GM18520 (cell line): ENCODE measurements around the gene ELFN2.
"Not testable (repeated sequence)": the region's sequence is repeated elsewhere in the genome, so short reads cannot be mapped to it uniquely, and the experiment has no call there.

Experiments
- ATAC-seq: cut with Tn5 transposase; IDR thresholded peaks from one replicate; pipeline ENCODE4 v1.9.1; 2021; ENCODE audit not compliant: unreplicated experiment

The ELFN2 gene

DNA sequence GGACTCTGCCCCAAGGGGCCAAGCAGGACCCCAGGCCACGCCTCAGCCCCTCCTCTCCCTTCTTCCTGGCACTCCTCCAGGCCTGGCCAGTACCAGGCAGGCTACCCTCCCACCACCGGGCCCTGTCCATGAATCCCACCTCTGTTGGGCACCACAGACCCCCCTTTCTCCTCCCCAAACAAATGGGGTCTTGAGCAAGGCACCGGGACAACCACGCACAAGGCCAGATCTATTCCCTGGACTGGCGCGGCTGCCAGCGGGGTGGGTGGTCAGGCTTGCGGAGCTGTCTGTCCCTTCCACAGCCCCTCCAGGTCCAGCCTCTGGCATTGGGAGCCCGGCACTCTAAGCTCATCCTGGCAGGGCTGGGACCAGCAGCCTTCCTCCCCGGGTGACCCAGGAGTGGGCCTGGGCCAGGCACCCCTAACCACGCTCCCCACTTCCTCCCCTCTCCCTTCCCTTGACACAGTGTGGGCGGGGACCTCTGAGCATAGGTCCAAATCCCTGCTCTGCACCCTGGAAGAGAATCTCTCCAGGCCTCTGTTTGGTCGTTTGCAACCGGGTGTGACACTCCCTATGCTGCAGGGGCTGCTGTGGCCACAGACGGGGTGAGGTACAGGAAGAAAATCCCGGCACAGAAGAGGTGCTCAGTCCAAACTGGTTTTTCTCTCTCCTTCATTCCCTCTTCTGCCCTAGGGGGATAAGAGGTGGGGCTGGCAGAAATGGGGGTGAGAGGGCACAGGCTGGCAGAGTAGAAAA lies 14.6 kb downstream of the ELFN2 start:
- no peak for ATAC-seq

DNA sequence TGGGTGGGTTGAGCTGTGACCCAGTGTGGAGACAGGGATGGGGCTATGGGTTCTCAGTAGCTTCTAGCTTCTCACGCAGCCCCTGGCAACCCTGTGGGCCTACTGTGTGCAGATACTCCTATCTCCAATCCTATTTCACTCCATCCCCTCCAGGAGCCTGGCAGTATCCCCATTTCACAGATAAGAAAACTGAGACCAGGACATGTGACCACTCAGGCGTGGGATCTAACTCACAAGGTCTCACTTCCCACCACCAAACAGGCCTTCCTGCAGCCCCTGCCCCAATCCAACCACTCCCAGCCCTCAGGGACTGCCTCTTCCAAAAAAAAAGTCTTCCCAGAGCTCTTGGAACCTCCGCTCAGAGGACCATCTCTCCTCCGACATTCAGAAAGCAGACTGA lies 15.6 kb downstream of the ELFN2 start:
- no peak for ATAC-seq

DNA sequence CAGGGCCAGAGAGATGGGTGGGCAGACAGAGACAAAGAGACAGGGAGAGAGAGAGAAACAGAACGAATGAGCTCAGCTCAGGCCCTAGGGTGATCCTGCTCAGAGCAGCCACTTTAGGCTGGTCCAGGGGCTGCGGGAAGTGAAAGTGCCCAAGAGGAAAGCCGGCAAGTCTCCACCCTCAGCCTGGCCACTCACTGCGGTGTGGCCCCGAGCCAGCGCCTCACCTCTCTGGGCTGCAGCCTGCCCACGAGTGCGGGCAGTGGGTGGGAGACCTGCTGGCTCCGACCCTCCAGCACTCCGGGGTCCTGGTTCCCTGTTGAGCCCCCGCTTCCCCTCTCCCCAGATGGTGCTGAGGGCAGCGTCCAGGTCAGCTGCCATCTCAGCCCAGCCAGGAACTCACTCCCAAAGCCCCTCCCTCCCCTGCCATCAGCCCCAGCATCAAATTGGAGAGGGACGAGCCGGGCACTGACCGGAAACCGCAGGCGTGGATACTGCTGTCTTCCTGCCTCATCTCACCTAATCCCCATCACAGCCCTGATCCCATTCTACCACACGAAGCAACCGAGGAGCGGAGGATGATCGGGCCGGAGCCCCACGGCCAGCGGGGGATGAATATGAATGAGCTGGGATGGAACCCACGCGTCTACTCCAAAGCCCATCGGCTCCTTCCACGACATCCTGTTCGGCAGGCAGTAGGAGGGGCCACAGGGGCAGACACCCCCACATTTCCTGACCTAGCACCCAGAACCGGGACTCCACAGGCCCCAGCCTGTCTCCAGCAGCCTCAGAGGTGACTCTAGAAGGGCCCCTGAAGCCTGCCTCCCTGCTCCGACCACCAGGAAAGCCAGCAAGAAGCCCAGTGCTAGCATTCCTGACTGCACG lies 16.9 kb downstream of the ELFN2 start:
- no peak for ATAC-seq

GRCh38 chr22:37409459-37410050 lies 17.7 kb downstream of the ELFN2 start:
- ATAC-seq: no peak

GRCh38 chr22:37409031-37409430 lies 18.2 kb downstream of the ELFN2 start:
- ATAC-seq: no peak

GRCh38 chr22:37407856-37408255 lies 19.4 kb downstream of the ELFN2 start:
- ATAC-seq: no peak

- no peak for ATAC-seq
Measured at GRCh38 chr22:37406441-37407235, 20.6 kb downstream of the ELFN2 start.

DNA sequence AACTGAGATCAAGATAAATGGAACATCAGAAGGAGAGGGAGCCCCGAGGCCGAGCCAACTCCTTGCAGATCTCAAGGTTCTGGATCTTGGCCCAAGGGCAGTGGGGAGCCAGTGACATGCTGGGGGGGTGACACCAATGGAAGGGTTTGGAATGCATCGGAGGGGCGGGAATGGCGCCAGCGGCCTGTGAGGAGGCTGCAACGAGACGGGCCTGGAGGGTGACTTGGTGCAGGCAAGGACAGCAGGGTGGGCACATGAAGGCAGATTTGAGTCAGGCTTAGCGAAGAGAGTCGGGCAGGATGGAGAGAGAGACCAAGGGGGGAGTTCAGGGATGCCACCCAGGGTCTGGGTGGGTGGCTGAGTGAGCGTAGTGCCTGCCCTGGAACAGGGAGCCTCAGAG lies 23.2 kb downstream of the ELFN2 start:
- no peak for ATAC-seq

- ATAC-seq: no peak
Measured at GRCh38 chr22:37403267-37403960, 23.9 kb downstream of the ELFN2 start.

DNA sequence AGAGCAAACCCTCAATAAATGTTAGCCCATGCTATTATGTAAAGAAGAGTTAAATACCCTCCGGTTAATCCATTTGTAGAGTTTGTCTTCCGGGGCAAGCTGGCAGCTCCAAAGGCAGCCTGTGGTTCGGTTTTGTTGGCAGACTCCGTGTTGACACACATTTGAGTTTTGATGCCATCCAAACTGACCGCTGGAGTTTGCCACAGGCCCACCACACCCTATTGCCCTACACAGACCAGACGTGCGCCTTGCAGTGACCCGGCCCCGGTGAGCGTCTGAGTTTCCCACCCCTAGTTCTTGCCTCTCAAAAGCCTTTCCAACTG lies 25.1 kb downstream of the ELFN2 start:
- no peak for ATAC-seq

DNA sequence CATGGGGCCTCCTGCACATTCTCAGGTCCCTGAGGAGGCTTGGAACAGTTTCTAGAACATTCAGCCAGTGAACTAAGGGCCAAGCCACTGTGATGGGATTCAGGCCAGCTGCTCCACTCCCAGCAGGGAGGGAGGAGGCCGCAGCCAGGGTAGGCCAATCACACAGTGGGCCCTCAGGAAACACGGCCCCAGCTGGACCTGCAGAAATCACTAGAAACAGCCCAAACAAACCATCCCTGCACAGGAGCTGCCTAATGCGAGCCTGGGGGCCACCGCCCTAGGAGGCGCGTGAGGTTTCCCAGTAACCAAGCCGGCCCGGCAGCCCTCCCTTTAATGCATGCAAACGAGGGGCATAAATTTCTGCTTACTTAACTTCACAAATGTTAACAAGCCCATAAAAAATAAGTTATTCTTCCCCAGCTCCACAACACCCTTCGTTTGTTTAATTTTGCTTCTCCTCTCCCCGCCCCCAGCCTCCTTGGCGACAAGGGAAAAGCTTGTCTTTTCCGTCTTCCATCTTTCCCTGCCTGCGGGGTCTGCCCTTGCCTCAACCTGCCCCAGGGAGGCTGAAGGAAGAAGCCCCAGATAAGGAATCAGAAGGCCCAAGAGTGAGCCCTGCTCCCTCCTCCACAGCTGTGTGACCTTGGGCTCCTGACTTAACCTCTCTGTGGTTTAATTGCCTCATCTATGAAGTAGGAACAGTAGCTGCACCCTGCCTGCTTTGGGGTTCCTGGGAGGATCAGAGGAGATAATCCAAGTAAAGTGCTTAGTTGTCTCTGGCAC lies 25.7 kb downstream of the ELFN2 start:
- no peak for ATAC-seq

GRCh38 chr22:37400719-37401118 lies 26.6 kb downstream of the ELFN2 start:
- no peak for ATAC-seq

- not testable (repeated sequence) for ATAC-seq
Measured at GRCh38 chr22:37399457-37399856, 27.8 kb downstream of the ELFN2 start.

- no peak for ATAC-seq
Measured at GRCh38 chr22:37397226-37397625, 30.1 kb downstream of the ELFN2 start.

DNA sequence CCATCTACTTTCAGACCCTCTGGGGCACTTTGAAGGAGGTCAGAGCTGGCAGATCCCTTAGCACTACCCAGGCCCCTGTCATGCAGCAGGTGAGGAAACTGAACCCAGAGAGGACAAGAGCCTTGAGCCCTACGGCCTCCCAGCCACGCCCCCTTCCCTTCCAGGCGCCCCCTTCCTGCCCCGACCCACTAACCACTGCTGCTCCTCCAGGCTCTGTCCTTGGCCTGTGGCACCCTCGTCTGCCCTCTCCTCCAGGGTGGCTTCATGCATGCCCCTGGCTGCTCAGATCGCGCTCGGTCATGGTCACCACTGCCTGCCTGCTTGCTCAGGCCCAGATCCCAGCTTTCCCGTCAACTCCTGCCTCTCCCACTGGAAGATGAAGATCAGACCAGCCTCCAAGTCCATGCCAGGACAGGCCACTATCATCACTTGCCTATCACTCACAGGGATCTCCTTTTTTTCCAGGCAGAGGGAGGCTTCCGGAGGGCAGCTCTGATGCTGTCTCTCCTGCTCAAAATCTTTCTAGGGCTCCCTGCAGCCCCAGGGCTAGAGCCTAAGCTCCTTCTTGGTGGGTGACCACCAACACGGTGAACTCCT lies 30.7 kb downstream of the ELFN2 start:
- ATAC-seq: no peak

DNA sequence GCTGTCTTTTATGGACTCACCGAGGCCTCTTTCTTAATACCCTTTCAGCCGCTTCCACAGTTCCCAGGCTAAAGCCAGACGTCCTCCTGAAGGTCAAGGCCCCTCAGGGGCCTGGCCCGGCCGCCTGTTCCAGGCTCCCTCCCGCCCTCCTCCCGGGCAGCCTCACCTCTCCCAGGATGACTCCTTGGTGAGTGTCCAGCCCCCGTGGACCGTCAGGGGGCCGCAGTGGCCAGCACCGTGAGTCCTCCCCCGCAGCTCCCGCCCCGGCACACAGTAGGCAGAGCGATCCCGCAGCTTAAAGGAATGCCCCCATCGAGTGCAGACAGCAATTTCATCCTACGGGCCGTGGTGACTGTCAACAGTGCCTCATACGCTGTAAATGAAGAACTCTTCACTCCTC lies 32.9 kb downstream of the ELFN2 start:
- no peak for ATAC-seq

GRCh38 chr22:37393746-37394145 lies 33.5 kb downstream of the ELFN2 start:
- no peak for ATAC-seq

DNA sequence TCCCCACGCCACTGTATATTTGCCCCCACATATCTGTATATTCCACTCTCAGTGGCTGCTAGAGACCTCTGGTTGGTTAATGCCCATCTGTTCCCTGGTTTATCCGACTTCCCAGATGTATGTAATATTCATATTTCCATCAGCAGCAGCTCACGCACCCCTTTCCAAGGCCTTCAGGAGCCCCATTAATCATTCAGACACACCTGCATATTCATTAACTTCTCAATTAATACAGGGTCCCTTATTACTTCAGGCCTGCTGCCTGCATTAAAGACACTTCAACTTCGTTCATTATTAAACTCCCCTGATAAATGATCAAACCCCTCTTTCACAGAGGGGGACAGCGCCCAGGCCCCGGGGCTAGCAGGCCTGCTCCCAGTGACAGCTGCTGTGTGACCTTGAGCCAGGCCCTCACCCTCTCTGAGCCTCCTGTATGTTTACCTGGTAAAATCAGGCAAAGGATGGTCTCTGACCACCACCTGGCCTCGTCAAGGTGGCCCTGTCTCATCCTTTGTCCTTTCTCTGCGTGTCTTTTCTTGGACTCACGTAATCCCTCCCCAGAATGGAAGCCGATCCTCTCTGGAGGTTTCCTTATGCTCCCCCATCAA lies 34.5 kb downstream of the ELFN2 start:
- no peak for ATAC-seq

GRCh38 chr22:37391702-37392101 lies 35.6 kb downstream of the ELFN2 start:
- no peak for ATAC-seq
